NCI-H510A (cell line): ENCODE measurements around the gene NCBP3.
"Not testable (repeated sequence)": the region's sequence is repeated elsewhere in the genome, so short reads cannot be mapped to it uniquely, and the experiment has no call there.

ENCODE experiments used
- DNase-seq: peaks from one replicate; lab custom pipeline; 2025; lab: John Stamatoyannopoulos, UW

Gene NCBP3

DNA sequence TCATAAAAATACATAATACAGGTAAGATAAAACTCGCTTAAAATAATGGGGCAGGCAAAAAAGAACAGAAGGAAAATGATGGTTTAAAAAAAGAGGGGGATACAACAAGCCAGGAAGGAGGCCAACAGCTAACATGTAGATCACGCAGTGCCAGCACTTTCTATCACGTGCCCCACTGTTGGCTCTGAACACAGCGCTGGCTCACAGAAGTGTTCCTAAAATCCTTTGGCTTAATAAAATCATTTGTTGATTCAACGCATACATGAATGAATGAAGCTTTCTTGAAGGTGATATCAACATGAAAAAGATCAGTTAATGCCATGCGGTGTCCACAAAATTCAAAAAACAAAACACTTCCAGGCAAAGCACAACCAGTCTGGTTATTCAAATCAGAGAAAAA is 53.6 kb downstream of the NCBP3 start:
- no peak for DNase-seq

DNA sequence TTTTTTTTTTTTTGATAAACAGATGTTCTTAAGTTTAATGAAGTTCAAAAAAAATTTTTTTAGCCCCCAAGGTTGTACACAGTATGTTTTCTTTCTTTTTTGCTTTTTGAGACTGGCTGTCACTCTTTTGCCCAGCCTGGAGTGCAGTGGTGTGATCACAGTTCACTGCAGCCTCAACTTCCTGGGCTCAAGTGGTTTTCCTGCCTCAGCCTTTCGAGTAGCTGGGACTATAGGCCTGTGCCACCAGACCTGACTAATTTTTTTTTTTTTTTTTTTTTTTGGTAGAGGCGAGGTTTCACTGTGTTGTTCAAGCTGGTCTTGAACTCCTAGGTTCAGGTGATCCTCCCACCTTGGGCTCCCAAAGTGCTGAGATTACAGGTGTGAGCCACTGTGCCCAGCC is 57.8 kb downstream of the NCBP3 start:
- DNase-seq, result no peak

DNA sequence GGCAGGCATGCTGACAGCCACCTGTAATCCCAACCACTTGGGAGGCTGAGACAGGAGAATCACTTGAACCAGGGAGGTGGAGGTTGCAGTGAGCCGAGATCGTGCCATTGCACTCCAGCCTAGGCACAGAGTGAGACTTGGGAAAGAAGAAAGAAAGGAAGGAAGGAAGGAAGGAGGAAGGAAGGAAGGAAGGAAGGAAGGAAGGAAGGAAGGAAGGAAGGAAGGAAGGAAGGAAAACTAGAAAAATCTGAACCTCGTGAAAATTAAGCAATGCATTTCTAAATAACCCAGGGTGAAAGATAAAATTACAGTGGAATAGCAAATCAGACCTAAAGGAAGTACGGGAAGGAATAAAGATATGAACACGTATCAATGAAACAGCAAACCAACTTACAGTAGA is 60.7 kb downstream of the NCBP3 start:
- not testable (repeated sequence) for DNase-seq

DNA sequence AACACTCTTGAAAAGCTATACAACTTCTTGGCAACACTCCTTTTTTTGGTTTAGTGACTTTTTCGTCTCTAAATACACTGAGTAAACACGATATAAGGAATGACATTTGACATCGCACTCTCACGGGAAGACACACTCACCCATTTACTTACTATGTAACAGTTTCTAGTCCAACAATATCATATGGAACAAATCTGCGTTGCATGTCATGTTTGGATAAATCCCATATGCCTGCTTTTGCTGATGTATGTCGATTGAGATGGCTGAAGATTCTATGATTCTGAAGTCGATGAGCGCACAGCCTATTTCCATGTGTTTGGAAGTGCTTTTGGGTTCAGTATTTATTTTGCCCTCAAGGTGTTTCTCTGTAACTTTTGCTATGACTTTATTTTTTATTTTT is 63.3 kb downstream of the NCBP3 start:
- no peak for DNase-seq

DNA sequence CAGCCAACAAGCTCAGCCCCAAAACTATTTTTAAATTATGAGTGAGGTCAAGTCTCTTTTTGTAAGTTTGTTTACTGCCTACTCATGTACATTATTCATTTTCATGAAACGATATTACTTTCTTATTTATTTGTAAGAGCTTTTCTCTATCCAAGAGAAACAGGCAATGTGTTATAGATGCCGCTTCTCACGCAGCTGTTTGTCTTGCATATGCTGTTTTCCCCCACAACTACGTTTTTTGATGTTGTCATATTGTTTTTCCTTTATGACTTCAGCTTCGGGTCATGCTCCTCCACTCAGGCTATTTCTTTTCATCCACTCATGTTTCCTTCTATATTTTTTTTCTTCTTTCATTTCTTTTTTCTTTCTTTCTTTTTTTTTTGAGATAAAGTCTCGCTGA is 65.1 kb downstream of the NCBP3 start:
- no peak for DNase-seq

DNA sequence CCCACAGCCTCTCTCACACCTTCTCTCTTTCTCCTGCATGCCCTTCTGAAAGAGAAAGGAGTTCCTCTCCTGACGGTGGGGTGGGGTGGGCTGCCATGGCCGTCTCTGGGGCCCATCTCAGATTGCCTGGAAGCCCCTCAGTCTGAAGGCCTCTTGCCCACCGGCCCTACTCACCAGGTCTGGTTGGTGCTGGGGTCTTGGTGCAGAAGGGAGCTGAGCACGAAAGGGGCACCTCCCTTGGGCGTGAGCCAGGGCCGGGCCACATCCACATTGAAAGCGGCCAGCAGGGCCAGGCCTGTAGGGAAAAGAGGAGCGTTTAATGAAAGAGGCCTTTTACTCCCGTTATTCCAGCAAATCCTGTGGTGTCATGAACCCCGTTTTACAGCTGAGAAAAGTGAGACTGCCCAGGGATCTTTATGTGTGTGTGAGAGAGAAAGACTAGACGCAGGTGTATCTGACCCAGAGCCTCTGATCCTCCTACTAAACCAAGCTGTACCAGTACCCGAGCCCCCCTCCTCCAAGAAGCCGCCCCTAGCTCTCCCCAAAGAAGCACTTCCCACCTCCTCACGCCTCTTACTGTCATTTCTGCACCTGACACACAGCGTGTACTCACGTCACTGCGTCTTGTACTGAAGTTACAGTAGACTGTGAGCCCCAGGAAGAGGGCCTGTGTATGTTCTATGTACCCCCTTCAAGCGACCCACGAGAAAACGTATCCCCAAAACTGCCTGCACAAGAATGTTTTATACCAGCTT is 68.5 kb downstream of the NCBP3 start:
- no peak for DNase-seq

DNA sequence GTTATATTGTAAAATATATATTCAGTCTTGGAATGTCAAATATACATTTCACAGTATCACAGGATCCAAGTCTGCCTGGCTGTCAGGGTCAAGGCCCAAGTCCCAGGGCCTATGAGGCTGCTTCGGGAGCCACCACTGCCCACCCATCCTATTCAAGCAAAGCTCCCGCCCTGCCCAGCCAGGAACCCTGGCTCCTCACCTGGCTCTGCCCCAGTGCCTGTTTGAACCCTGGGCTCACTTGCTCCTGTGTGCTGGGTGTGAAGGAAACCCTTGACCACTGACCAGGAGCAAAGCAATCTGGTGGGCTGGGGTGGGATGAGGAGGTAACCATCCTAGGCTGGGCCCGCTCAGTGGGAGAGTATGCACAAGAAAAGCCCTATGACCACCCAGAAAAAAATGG is 72.1 kb downstream of the NCBP3 start:
- no peak for DNase-seq

DNA sequence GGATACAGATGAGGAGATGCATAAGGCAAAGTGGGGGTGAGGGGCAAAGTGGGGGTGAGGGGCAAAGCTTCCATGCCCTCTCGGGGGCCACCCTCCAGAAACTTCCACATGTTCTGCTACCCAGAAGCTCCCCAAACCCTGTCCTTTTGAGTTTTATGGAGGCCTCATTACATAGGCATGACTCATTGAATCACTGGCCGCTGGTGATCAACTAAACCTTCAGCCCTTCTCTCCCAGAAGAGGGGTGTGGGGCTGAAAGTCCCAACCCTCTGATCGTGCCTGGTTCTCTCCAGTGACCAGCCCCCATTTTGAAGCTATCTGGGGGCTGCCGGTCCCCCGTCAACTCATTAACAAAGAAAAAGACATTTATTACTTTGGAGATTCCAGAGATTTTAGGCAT is 72.5 kb downstream of the NCBP3 start:
- DNase-seq, result no peak

DNA sequence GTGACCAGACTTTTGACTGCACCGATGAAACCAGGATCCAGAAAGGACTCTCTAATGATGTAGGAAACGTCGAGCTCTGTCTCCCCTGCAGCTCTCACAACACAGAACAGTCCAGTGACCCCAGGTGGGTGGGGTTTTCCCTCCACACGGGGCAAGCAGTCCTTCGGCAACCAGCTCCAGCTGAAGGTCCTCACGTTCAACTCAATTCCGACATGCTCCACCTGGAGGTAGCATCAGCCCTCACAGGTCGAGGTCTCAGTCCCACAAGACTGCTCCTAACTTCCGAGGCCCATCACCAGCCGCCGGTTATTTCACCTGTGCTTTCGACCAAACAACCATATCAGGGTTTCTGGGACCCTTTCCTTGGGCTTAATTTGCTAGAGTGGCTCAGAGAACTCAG is 73.3 kb downstream of the NCBP3 start:
- DNase-seq, result no peak

DNA sequence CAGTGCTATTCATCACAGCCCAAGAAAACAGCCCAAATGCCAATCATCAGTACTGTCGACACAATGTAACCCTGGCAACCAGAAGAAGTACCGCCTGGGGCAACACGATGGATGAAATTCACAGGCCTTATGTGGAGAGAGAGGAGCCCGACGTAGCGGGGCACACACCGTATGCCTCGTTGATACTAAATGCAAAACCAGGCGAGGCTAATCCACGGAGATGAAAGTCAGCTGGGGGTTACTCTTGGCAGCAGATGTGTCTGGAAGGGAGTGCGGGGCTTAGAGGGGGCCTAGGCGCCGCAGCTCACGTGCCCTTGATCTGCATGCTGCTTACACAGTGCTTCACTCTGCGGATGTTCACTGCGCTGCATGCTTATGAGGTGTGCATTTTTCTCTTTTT is 74.9 kb downstream of the NCBP3 start:
- no peak for DNase-seq

DNA sequence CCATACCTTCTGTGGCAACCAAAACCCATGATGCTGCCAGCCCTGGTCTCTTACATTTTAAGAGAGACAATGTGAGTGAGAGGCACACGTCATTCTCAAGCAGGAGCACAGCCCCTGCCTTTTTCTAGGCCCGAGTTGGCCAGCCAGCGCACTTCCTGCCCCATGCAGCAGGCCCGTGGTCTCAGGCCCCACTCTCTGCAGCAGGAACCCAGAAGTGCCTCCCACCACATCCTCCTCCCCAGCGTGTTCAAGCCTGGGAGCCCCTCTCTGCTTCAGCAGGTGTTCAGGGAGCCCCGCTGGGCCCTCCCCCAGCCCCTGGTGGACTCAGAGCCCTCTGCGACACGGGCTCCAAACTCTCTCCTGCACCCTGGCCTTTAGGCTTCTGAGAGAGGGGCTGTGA is 75.6 kb downstream of the NCBP3 start:
- no peak for DNase-seq

DNA sequence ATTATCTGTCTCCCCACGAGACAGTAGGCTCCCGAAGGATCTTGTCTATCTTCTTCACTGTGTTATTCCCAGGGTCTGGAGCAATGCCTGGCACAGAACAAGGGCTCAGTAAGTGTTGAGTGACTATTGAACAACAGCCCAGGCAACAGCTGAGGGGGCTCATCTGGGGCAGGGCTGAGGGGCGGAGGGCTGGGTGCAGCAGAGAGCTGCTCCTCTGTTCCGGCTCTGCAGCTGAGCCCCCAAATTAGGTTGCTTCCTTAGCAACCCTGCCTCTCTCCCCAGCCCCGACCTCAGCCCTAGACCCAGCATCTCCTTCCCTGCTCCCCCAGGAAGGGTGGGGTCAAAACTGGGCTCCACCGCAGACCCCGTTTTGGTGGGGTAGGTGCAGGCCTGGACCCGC is 77.3 kb downstream of the NCBP3 start:
- DNase-seq, result no peak

DNA sequence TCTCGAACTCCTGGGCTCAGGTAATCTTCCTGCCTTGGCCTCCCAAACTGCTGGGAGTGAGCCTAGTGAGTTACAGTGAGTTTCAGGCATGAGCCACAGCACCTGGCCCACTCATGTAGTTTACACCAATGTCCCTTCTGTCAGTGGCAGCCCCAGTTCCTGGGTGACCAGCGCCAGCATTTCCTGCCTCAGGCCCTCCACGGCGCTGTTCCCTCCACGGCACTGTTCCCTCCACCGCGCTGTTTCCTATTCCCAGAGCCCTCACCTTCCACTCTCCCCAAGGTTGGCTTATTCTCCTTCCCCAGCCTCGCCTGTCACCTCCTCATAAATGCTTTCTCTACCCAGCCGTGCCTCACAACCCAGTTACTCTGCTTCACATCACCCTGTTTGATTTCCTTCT is 77.7 kb downstream of the NCBP3 start:
- DNase-seq, result no peak

DNA sequence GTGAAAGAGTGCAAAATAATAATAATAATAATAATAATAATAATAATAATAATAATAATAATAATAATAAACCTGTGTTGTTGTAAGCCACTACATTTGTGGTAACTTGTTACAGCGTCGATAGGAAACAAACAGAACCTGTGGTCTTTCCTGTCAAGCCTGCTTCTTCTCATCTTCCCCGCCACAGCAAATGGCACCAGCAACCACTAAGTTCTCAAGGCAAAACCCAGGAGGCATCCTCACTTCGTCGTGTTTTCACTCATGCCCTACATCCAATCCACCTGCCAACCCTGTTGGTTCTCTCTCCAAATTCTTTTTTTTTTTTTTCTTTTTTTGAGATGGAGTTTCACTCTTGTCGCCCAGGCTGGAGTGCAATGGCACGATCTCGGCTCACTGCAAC is 79.3 kb downstream of the NCBP3 start:
- no peak for DNase-seq

DNA sequence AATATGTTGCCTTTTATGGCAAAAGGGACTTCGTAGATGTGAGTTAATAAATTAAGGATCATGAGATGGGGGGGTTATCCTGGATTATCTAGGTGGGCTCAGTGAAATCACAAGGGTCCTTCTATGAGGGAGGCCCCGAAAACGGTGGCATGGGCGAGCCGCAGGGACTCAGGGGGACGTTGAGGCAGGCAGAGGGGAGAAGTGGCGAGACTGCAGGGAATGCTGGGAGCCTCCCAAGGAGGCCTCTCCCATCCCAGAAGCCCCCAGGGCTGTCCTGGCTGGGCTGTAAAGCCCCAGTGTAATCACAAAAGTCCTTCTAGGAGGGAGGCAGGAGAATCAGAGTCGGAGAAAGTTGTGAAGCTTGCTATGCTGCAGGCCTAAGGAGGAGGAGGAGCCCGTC is 80.1 kb downstream of the NCBP3 start:
- DNase-seq, result no peak

DNA sequence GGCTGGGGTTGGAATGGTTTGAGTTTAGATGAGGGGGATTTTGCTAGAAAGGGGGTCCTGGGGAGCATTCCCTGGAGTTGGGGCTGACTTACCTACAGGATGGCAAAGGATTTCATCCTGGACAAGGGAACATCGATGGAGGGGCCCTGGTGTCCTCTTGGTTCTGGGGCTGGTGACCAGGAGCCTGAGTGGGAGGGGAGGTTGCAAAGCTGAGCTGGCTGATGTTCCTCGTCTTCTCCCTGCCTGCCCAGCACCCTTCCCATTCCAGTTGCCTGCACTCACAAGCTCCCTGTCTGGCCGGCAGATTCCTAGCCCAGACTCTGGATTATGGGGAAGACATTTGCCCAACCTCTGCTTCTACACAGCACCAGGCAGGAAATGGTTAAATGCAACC is 82.3 kb downstream of the NCBP3 start:
- no peak for DNase-seq

DNA sequence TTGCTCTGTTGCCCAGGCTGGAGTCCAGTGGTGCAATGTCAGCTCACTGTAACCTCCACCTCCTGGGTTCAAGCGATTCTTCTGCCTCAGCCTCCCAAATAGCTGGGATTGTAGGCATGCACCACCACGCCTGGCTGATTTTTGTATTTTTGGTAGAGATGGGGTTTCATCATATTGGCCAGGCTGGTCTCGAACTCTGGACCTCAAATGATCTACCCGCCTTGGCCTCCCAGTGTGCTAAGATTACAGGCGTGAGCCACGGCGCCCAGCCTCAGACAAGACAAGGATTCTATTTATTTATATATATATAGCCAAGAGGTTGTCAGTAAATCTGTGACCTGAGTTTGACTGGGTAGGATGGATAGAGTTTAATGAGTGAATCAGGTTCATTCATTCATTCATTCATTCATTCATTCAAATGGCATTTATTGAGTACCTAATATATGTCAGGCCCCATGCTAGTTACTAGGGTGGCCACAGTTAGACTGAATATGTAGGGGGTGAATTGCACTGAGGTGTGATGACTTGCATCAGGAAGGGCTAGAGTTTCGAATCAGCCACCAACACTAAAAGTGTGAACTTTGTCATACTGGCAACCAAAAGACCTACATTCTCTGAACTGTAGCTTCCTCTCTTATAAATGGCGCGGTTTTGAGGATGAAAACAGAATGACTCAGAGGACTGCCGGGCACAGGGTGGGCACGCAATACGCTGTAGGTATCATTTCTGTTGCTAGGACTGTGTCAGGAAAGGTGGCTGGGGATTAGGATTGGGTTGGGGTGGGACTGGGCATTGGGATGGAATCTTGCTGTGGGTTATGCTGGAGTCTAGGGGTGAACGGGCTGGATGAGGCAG is 82.9 kb downstream of the NCBP3 start:
- DNase-seq, result no peak

DNA sequence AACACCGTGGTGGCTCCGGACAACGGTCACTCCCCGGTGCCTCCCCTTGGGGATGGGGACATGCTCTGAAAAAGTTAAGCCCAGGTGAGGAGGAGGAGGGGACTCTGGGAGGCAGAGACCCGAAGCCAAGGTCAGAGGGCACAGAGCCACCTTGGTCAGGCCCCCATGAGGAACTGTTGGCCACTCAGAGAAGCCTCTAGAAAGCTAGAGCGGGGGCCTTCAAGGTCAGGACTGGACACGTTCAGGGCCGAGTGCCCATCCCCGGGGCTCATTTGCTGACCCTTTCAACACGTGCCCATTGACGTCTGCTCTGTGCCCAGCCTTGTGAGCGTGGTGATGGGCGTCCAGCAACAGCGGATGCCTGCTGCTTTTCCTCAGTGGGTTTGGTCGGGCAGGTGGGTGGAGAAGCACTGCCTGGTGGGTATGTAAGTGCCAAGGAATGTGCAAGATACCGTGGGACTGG is 84.1 kb downstream of the NCBP3 start:
- no peak for DNase-seq

DNA sequence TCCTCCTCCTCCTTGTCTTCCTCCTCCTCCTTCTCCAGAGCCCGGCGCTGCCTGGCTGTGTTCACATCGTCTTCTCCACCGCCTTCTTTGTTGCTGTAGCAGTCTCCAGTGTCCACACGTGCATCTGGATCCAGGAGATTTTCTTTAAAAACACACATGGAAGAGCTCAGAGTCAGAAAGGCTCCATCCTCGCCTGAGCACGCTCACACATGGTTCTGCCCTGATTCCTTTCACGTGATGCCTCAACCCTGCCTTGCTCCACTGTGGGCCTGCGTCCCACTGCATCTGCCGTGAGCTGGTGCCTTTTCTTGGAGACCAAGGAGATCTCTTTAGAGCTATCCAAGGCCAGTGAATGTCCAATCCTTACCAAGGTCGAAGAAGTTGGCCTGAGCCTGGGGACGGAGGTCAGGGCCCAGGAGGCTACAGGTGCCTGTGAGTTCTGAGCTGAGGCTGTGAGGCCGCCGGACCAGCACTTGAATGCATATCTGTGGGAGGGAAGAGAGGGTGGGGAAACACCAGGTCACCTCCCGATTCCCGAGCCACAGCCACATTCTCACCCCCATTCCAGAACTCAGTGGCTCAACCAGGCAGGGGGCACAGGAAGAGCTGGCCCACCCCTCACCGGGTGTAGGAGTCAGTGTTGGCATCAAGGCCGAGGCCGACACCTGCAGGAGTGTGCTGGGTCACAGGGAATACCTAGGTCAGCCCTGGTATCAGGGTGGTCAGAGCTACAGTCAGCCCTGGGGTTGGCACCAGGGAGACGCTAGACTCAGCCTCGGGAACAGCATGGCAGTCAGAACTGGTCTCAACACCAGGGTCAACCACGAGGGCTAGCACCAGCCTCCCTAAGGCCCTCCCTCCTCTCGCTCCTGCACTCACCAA is 84.8 kb downstream of the NCBP3 start:
- DNase-seq, result no peak

DNA sequence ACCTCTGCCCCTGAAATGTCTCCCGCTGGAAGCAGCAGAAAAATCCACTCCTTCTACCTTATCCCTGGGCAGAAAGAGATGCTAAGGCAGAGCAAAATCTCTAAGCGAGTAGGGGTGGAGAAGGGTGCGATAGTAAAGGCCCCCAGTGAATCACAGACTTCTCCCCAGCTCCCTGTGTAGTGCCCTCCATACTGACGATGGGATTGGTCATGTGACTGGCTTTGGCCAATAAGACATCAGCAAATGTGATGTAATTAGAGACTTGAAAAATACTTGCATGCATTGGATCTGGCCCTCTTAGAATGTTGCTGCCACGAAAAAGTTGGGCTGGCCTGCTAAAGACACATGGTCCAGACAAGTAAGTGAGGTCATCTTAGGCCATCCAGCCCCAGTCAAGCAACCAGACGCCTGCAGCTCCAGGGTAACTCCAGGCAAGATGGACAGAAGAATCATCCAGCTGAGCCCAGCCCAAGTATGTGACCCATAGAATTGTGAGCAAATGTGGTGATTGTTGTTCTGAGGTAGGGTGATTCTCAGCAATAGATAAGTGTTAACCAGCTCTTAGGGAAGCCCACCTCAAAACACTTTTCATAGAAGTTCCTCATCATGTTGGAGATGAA is 86.3 kb downstream of the NCBP3 start:
- no peak for DNase-seq

DNA sequence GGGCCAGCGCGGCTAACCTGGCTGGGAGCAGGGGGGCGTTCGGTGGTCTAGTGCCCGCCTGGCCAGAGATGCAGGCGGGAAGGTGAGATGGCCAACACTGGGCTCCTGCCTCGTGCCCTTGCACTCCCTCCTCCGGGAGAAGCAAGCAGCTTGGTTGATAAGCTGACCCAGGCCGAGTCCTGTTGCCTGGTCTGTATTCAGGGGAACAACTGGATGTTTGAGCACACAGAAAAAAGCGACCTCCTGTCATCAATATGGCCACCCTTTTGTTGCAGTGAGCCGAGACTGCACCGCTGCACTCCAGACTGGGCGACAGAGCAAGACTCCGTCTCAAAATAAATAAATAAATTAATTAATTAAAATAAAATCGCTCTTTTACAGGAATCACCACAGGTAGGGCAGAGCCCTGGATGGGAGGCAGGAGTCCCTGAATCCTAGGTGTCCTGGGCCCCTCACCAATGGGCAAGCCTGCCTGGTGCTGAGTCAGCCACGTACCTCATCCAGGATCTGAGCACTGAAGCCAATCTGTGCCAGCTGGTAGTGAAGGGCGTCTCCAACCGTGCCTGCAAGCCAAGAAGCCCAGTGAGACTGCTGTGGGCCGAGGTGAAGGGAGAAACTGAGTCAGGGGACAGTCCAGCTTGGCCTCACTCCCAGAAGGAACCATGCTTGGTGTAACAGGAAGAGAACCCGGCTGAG is 90.6 kb downstream of the NCBP3 start:
- DNase-seq, result no peak
